ENCODE measurements around the gene DSN1. TPM values are rescaled to one million over a fixed set of nuclear protein-coding genes. Genes with fewer than 3 reads are reported as not detected.

DSN1 gene
- total and polyA plus RNA-seq, 2 of the 8 experiments (the other 6 are each of a cell fraction or from before 2014, with no cell fraction given), result 12.0 to 26.2 TPM

DNA sequence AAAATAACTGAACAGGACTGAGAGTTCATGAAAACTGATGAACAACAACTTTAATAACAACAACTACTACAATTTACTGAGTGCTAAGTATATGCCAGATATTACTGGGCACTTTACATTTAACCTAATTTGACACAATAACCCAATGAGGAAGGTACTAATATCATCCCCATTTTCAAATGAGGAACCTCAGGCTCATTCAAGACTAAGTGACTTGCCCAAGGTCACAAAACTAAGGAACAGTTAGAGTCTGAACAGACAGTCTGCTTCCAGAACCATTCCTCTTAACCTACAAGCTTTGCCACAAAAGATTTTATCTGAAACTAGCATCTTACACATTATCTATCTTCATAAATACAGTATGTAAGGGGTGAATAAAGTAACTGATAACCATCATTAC is 17.1 kb downstream of the DSN1 start:
- H3K14ac ChIP-seq (ENCODE audit: insufficient read length), result no peak overlapping the region
- no peak overlapping the region for H2AK5ac ChIP-seq (ENCODE audit: low read depth, low read length)
- H3K27ac ChIP-seq (ENCODE audit: low read depth, low read length), result no peak overlapping the region
- H3K18ac ChIP-seq (ENCODE audit: extremely low read depth, low read length), result no peak overlapping the region
- H3K4ac ChIP-seq (replicated peaks; ENCODE audit: insufficient read length, low read depth, low read length), result no peak overlapping the region
- H4K91ac ChIP-seq (replicated peaks; ENCODE audit: insufficient read length, low read length), result no peak overlapping the region
- H3K79me1 ChIP-seq (ENCODE audit: low read depth, low read length), result no peaks in the 10 kb centered on the region
- H3K4me1 ChIP-seq (replicated peaks in 1 of 4; ENCODE audit: control insufficient read depth in 3 of 4, insufficient read depth in 4 of 4, low read length in 3 of 4), result no peaks in the 10 kb centered on the region
- H2BK15ac ChIP-seq (ENCODE audit: low read length), result no peak overlapping the region
- H4K5ac ChIP-seq (ENCODE audit: insufficient read length, low read depth, low read length), result no peak overlapping the region
- no peak overlapping the region for H3K56ac ChIP-seq (replicated peaks; ENCODE audit: insufficient read length, low read depth, low read length)
- ChIA-PET CTCF (ENCODE audit: partially characterized antibody) (interaction anchor here (0.8 to 3.6 kb wide), 10 partner anchors 12 to 326 kb away, joined by 3 to 28 read pairs (median 9); partner anchors contain the start of gene SLA2), POLR2A (ENCODE audit: partially characterized antibody) (no interaction called here)
- FAIRE-seq, result no peak
- H2BK120ac ChIP-seq (replicated peaks; ENCODE audit: low read depth, low read length), result no peak overlapping the region
- no peak overlapping the region for H2BK5ac ChIP-seq (ENCODE audit: low read depth, low read length)
- no peak overlapping the region for H4K8ac ChIP-seq (ENCODE audit: extremely low read depth, insufficient read depth, low read length)
- peaks cover 10 to 53% (median 49%) of the 10 kb centered on the region in 4 experiments for H3K36me3 ChIP-seq (ENCODE audit: control insufficient read depth in 2 of 4, insufficient read depth in 4 of 4, low read length in 3 of 4)
- no peak overlapping the region for H2AFZ ChIP-seq (ENCODE audit: low read length)
- H3K27me3 ChIP-seq (replicated peaks in 1 of 4; ENCODE audit: control insufficient read depth in 3 of 4, extremely low read depth in 1 of 4, insufficient read depth in 3 of 4, low read length in 3 of 4), result no peaks in the 10 kb centered on the region
- H3K4me3 ChIP-seq (ENCODE audit: extremely low read depth in 1 of 4, insufficient read depth in 2 of 4, low read depth in 3 of 4, low read length in 4 of 4), result no peak overlapping the region
- no peak overlapping the region for H3K9ac ChIP-seq (replicated peaks in 1 of 4; ENCODE audit: extremely low read depth in 1 of 4, low read depth in 3 of 4, low read length in 3 of 4)
- no peaks in the 10 kb centered on the region for H3K9me3 ChIP-seq (ENCODE audit: insufficient read depth in 2 of 2, low read depth in 1 of 2, low read length in 1 of 2)
- H3K79me2 ChIP-seq (ENCODE audit: control insufficient read depth in 1 of 2, insufficient read depth in 2 of 2, low read length in 2 of 2), result no peaks in the 10 kb centered on the region
- no peak overlapping the region for H3K23ac ChIP-seq (ENCODE audit: insufficient read length)
- H2BK12ac ChIP-seq (ENCODE audit: low read depth, low read length), result no peak overlapping the region
- H3K4me2 ChIP-seq (ENCODE audit: insufficient read depth in 1 of 2, low read depth in 2 of 2, low read length in 2 of 2), result no peak overlapping the region
- H2BK20ac ChIP-seq (ENCODE audit: low read length), result no peak overlapping the region
- H3K23me2 ChIP-seq (ENCODE audit: low read depth, low read length), result no peaks in the 10 kb centered on the region
- no peak for DNase-seq (ENCODE audit: low read depth in 1 of 2, low spot score in 2 of 2)
- H4K20me1 ChIP-seq (replicated peaks in 1 of 2; ENCODE audit: control insufficient read depth in 1 of 2, insufficient read depth in 2 of 2, low read length in 2 of 2), result peaks cover 1 to 2% of the 10 kb centered on the region in 2 experiments
- TF ChIP-seq SIRT6 (IDR thresholded peaks at IDR 0.05; ENCODE audit: low read length) (no peak), RBBP5 (IDR thresholded peaks at IDR 0.05; ENCODE audit: borderline replicate concordance, low read depth, low read length) (no peak), MAFK (IDR thresholded peaks at IDR 0.05; ENCODE audit: low read depth, low read length) (no peak), POLR2A (IDR thresholded peaks at IDR 0.05; ENCODE audit: control extremely low read depth in 1 of 2, low read depth in 2 of 2, low read length in 2 of 2) (no peak), GABPA (IDR thresholded peaks at IDR 0.05; ENCODE audit: borderline replicate concordance, insufficient read depth, low read length) (no peak), SUZ12 (IDR thresholded peaks at IDR 0.05; ENCODE audit: low read length) (no peak), RFX5 (IDR thresholded peaks at IDR 0.05; ENCODE audit: borderline replicate concordance, low read depth, low read length) (no peak), ZNF274 (IDR thresholded peaks at IDR 0.05; ENCODE audit: borderline replicate concordance, extremely low read depth, low read length) (no peak), CBX5 (IDR thresholded peaks at IDR 0.05; ENCODE audit: low read depth, low read length) (no peak), SIX5 (IDR thresholded peaks at IDR 0.05; ENCODE audit: low read depth, low read length) (no peak), SAP30 (IDR thresholded peaks at IDR 0.05; ENCODE audit: insufficient read depth, insufficient replicate concordance, low read length) (no peak), RNF2 (IDR thresholded peaks at IDR 0.05; ENCODE audit: borderline replicate concordance, low read depth, low read length, missing control alignments, poor library complexity, severe bottlenecking) (no peak), BACH1 (IDR thresholded peaks at IDR 0.05; ENCODE audit: low read length) (no peak), SIN3A (conservative IDR thresholded peaks at IDR 0.05 in 1 of 2, IDR thresholded peaks at IDR 0.05 in 1 of 2; ENCODE audit: low read depth in 1 of 2, low read length in 2 of 2) (no peak)
- TF ChIP-seq, protein P1, sequence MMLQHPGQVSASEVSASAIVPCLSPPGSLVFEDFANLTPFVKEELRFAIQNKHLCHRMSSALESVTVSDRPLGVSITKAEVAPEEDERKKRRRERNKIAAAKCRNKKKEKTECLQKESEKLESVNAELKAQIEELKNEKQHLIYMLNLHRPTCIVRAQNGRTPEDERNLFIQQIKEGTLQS (IDR thresholded peaks at IDR 0.05; ENCODE audit: insufficient read depth, low read depth, low read length), result no peak

All from H1 (cell line).